Measurements from ENCODE around the gene KANSL2.
"Not testable (repeated sequence)": the region's sequence is repeated elsewhere in the genome, so short reads cannot be mapped to it uniquely, and the experiment has no call there.

KANSL2 gene

GRCh38 chr12:48681710-48682532 lies at the start of gene KANSL2:
KANSL2 (minus strand) TSS chr12:48682238; CDS start chr12:48681632, 606 bp downstream.
- DNase-seq (ENCODE audit: low read depth) = peak; percentile 97

- no peak for DNase-seq (ENCODE audit: low read depth)
These were observed 46.8 kb upstream of the KANSL2 start for GRCh38 chr12:48728807-48729206.

GRCh38 chr12:48720737-48721136 lies 38.7 kb upstream of the KANSL2 start:
- DNase-seq (ENCODE audit: low read depth) = not testable (repeated sequence)

- not testable (repeated sequence) for DNase-seq (ENCODE audit: low read depth)
These were observed 38.1 kb upstream of the KANSL2 start for GRCh38 chr12:48720171-48720570.

GRCh38 chr12:48719002-48719401 lies 37.0 kb upstream of the KANSL2 start:
- not testable (repeated sequence) for DNase-seq (ENCODE audit: low read depth)

GRCh38 chr12:48717252-48717695 lies 35.2 kb upstream of the KANSL2 start:
- DNase-seq (ENCODE audit: low read depth) = no peak

GRCh38 chr12:48716493-48717251 lies 34.6 kb upstream of the KANSL2 start, which contains the start of gene CCNT1:
CCNT1 (minus strand) TSS chr12:48716707; CDS start chr12:48716675, 32 bp downstream.
- peak; percentile 99 for DNase-seq (ENCODE audit: low read depth)

GRCh38 chr12:48716168-48716492 lies 34.1 kb upstream of the KANSL2 start:
- no peak for DNase-seq (ENCODE audit: low read depth)

- DNase-seq (ENCODE audit: low read depth) = no peak
These were observed 30.2 kb upstream of the KANSL2 start for GRCh38 chr12:48712209-48712608.

GRCh38 chr12:48698822-48699221 lies 16.8 kb upstream of the KANSL2 start:
- not testable (repeated sequence) for DNase-seq (ENCODE audit: low read depth)

- DNase-seq (ENCODE audit: low read depth) = no peak
These were observed 14.6 kb upstream of the KANSL2 start for GRCh38 chr12:48696626-48697025.

- DNase-seq (ENCODE audit: low read depth) = no peak
These were observed 13.8 kb upstream of the KANSL2 start for GRCh38 chr12:48695859-48696258.

GRCh38 chr12:48694038-48694437 lies 12.0 kb upstream of the KANSL2 start:
- no peak for DNase-seq (ENCODE audit: low read depth)

GRCh38 chr12:48693572-48693971 lies 11.5 kb upstream of the KANSL2 start:
- DNase-seq (ENCODE audit: low read depth) = no peak

- no peak for DNase-seq (ENCODE audit: low read depth)
These were observed 9.9 kb upstream of the KANSL2 start for GRCh38 chr12:48691826-48692487.

GRCh38 chr12:48690990-48691389 lies 9.0 kb upstream of the KANSL2 start:
- no peak for DNase-seq (ENCODE audit: low read depth)

- DNase-seq (ENCODE audit: low read depth) = no peak
These were observed 8.4 kb upstream of the KANSL2 start for GRCh38 chr12:48690436-48690835.

GRCh38 chr12:48688836-48689235 lies 6.8 kb upstream of the KANSL2 start:
- no peak for DNase-seq (ENCODE audit: low read depth)

GRCh38 chr12:48687592-48687991 lies 5.6 kb upstream of the KANSL2 start:
- no peak for DNase-seq (ENCODE audit: low read depth)

- DNase-seq (ENCODE audit: low read depth) = no peak
These were observed 4.7 kb upstream of the KANSL2 start for GRCh38 chr12:48686615-48687334.

- DNase-seq (ENCODE audit: low read depth) = no peak
These were observed 4.1 kb upstream of the KANSL2 start for GRCh38 chr12:48686037-48686595.

- no peak for DNase-seq (ENCODE audit: low read depth)
These were observed 1.5 kb upstream of the KANSL2 start for GRCh38 chr12:48683534-48683933.

Measured in CMK (cell line).